ENCODE data around the gene KIRREL1. TPM values are rescaled to one million over a fixed set of nuclear protein-coding genes. Genes with fewer than 3 reads are reported as not detected.
"Not testable (repeated sequence)": the region's sequence is repeated elsewhere in the genome, so short reads cannot be mapped to it uniquely, and the experiment has no call there.

Gene KIRREL1
- total and polyA plus RNA-seq, 9 donors = 21.6 to 55.3 (median 37.3) TPM

- no CpG with 5 or more reads among the region's 2 CpGs for WGBS (ENCODE audit: insufficient coverage)
Measured at GRCh38 chr1:158126425-158126824, 133.0 kb downstream of the KIRREL1 start.

GRCh38 chr1:158128531-158128930 lies 135.1 kb downstream of the KIRREL1 start:
- DNase-seq; H3K9me3 ChIP-seq (replicated peaks; ENCODE audit: control insufficient read depth, low read depth, low read length); H3K4me1 ChIP-seq (ENCODE audit: control insufficient read depth, insufficient read depth, low read length); H3K36me3 ChIP-seq (ENCODE audit: control insufficient read depth, insufficient read depth, low read length); H3K4me3 ChIP-seq (ENCODE audit: low read length); H3K27me3 ChIP-seq (ENCODE audit: control insufficient read depth, insufficient read depth, low read length); H3K27ac ChIP-seq (ENCODE audit: low read length): not testable (repeated sequence)
- no CpG with 5 or more reads among the region's 8 CpGs for WGBS (ENCODE audit: insufficient coverage)

More at GRCh38 chr1:158126425-158126824, 133.0 kb downstream of the KIRREL1 start:
- no peak overlapping the region for H3K4me3 ChIP-seq (ENCODE audit: low read length)
- DNase-seq = no peak
- no peaks in the 10 kb centered on the region for H3K36me3 ChIP-seq (ENCODE audit: control insufficient read depth, insufficient read depth, low read length)
- H3K9me3 ChIP-seq (replicated peaks; ENCODE audit: control insufficient read depth, low read depth, low read length) = no peaks in the 10 kb centered on the region
- no peaks in the 10 kb centered on the region for H3K27me3 ChIP-seq (ENCODE audit: control insufficient read depth, insufficient read depth, low read length)
- no peak overlapping the region for H3K27ac ChIP-seq (ENCODE audit: low read length)
- H3K4me1 ChIP-seq (ENCODE audit: control insufficient read depth, insufficient read depth, low read length) = no peaks in the 10 kb centered on the region

- Histone ChIP-seq H3K4me1 (ENCODE audit: control insufficient read depth, insufficient read depth, low read length) (no peaks in the 10 kb centered on the region), H3K36me3 (ENCODE audit: control insufficient read depth, insufficient read depth, low read length) (no peaks in the 10 kb centered on the region), H3K4me3 (ENCODE audit: low read length) (no peak overlapping the region), H3K27me3 (ENCODE audit: control insufficient read depth, insufficient read depth, low read length) (peaks cover 2% of the 10 kb centered on the region), H3K9me3 (replicated peaks; ENCODE audit: control insufficient read depth, low read depth, low read length) (no peaks in the 10 kb centered on the region), H3K27ac (ENCODE audit: low read length) (no peak overlapping the region)
- WGBS (ENCODE audit: insufficient coverage) = 50% methylated on average over 1 of the region's 3 CpGs
- no peak for DNase-seq
Measured at GRCh38 chr1:158131217-158131616, 137.8 kb downstream of the KIRREL1 start.

- H3K27ac ChIP-seq (ENCODE audit: low read length) = peak overlapping the region; percentile 29
- DNase-seq = peak; percentile 26
- H3K27me3 ChIP-seq (ENCODE audit: control insufficient read depth, insufficient read depth, low read length) = no peaks in the 10 kb centered on the region
- WGBS (ENCODE audit: insufficient coverage) = 40% methylated on average over 1 of the region's 3 CpGs
- H3K36me3 ChIP-seq (ENCODE audit: control insufficient read depth, insufficient read depth, low read length) = no peaks in the 10 kb centered on the region
- peaks cover 19% of the 10 kb centered on the region for H3K4me1 ChIP-seq (ENCODE audit: control insufficient read depth, insufficient read depth, low read length)
- H3K4me3 ChIP-seq (ENCODE audit: low read length) = no peak overlapping the region
- no peaks in the 10 kb centered on the region for H3K9me3 ChIP-seq (replicated peaks; ENCODE audit: control insufficient read depth, low read depth, low read length)
Measured at GRCh38 chr1:158140764-158141192, 147.3 kb downstream of the KIRREL1 start.

- H3K36me3 ChIP-seq (ENCODE audit: control insufficient read depth, insufficient read depth, low read length) = no peaks in the 10 kb centered on the region
- H3K4me3 ChIP-seq (ENCODE audit: low read length) = no peak overlapping the region
- no peaks in the 10 kb centered on the region for H3K9me3 ChIP-seq (replicated peaks; ENCODE audit: control insufficient read depth, low read depth, low read length)
- DNase-seq = peak; percentile 68
- H3K27ac ChIP-seq (ENCODE audit: low read length) = no peak overlapping the region
- peaks cover 31% of the 10 kb centered on the region for H3K4me1 ChIP-seq (ENCODE audit: control insufficient read depth, insufficient read depth, low read length)
- no peaks in the 10 kb centered on the region for H3K27me3 ChIP-seq (ENCODE audit: control insufficient read depth, insufficient read depth, low read length)
Measured at GRCh38 chr1:158145173-158145719, 151.8 kb downstream of the KIRREL1 start.

GRCh38 chr1:158146165-158146564 lies 152.7 kb downstream of the KIRREL1 start:
- peaks cover 23% of the 10 kb centered on the region for H3K4me1 ChIP-seq (ENCODE audit: control insufficient read depth, insufficient read depth, low read length)
- no peaks in the 10 kb centered on the region for H3K27me3 ChIP-seq (ENCODE audit: control insufficient read depth, insufficient read depth, low read length)
- H3K36me3 ChIP-seq (ENCODE audit: control insufficient read depth, insufficient read depth, low read length) = no peaks in the 10 kb centered on the region
- WGBS (ENCODE audit: insufficient coverage) = 91% methylated on average over 3 of the region's 6 CpGs
- H3K4me3 ChIP-seq (ENCODE audit: low read length) = no peak overlapping the region
- no peak overlapping the region for H3K27ac ChIP-seq (ENCODE audit: low read length)
- no peaks in the 10 kb centered on the region for H3K9me3 ChIP-seq (replicated peaks; ENCODE audit: control insufficient read depth, low read depth, low read length)
- no peak for DNase-seq

GRCh38 chr1:158146739-158147138 lies 153.3 kb downstream of the KIRREL1 start:
- no peaks in the 10 kb centered on the region for H3K9me3 ChIP-seq (replicated peaks; ENCODE audit: control insufficient read depth, low read depth, low read length)
- H3K27me3 ChIP-seq (ENCODE audit: control insufficient read depth, insufficient read depth, low read length) = no peaks in the 10 kb centered on the region
- H3K4me1 ChIP-seq (ENCODE audit: control insufficient read depth, insufficient read depth, low read length) = peaks cover 23% of the 10 kb centered on the region
- H3K27ac ChIP-seq (ENCODE audit: low read length) = no peak overlapping the region
- no peak for DNase-seq
- H3K36me3 ChIP-seq (ENCODE audit: control insufficient read depth, insufficient read depth, low read length) = no peaks in the 10 kb centered on the region
- WGBS (ENCODE audit: insufficient coverage) = 89% methylated on average over 1 of the region's 2 CpGs
- H3K4me3 ChIP-seq (ENCODE audit: low read length) = no peak overlapping the region

- peaks cover 23% of the 10 kb centered on the region for H3K4me1 ChIP-seq (ENCODE audit: control insufficient read depth, insufficient read depth, low read length)
- no peaks in the 10 kb centered on the region for H3K27me3 ChIP-seq (ENCODE audit: control insufficient read depth, insufficient read depth, low read length)
- no peak for DNase-seq
- H3K4me3 ChIP-seq (ENCODE audit: low read length) = no peak overlapping the region
- H3K27ac ChIP-seq (ENCODE audit: low read length) = peak overlapping the region; percentile 11
- H3K9me3 ChIP-seq (replicated peaks; ENCODE audit: control insufficient read depth, low read depth, low read length) = no peaks in the 10 kb centered on the region
- H3K36me3 ChIP-seq (ENCODE audit: control insufficient read depth, insufficient read depth, low read length) = no peaks in the 10 kb centered on the region
- no CpG with 5 or more reads among the region's 2 CpGs for WGBS (ENCODE audit: insufficient coverage)
Measured at GRCh38 chr1:158147401-158147800, 154.0 kb downstream of the KIRREL1 start.

GRCh38 chr1:158147869-158148268 lies 154.4 kb downstream of the KIRREL1 start:
- Histone ChIP-seq H3K9me3 (replicated peaks; ENCODE audit: control insufficient read depth, low read depth, low read length) (no peaks in the 10 kb centered on the region), H3K27ac (ENCODE audit: low read length) (peak overlapping the region; percentile 11), H3K27me3 (ENCODE audit: control insufficient read depth, insufficient read depth, low read length) (no peaks in the 10 kb centered on the region), H3K4me3 (ENCODE audit: low read length) (no peak overlapping the region), H3K36me3 (ENCODE audit: control insufficient read depth, insufficient read depth, low read length) (no peaks in the 10 kb centered on the region), H3K4me1 (ENCODE audit: control insufficient read depth, insufficient read depth, low read length) (peaks cover 23% of the 10 kb centered on the region)
- DNase-seq = peak; percentile 12
- 67% methylated on average over 2 of the region's 3 CpGs for WGBS (ENCODE audit: insufficient coverage)

GRCh38 chr1:158148468-158148867 lies 155.0 kb downstream of the KIRREL1 start:
- peak overlapping the region; percentile 77 for H3K27ac ChIP-seq (ENCODE audit: low read length)
- peaks cover 23% of the 10 kb centered on the region for H3K4me1 ChIP-seq (ENCODE audit: control insufficient read depth, insufficient read depth, low read length)

GRCh38 chr1:158149175-158149574 lies 155.7 kb downstream of the KIRREL1 start:
- Histone ChIP-seq H3K27me3 (ENCODE audit: control insufficient read depth, insufficient read depth, low read length) (no peaks in the 10 kb centered on the region), H3K4me3 (ENCODE audit: low read length) (peak overlapping the region; percentile 30), H3K36me3 (ENCODE audit: control insufficient read depth, insufficient read depth, low read length) (no peaks in the 10 kb centered on the region), H3K27ac (ENCODE audit: low read length) (peak overlapping the region; percentile 77), H3K9me3 (replicated peaks; ENCODE audit: control insufficient read depth, low read depth, low read length) (no peaks in the 10 kb centered on the region), H3K4me1 (ENCODE audit: control insufficient read depth, insufficient read depth, low read length) (peaks cover 23% of the 10 kb centered on the region)
- DNase-seq = peak; percentile 62
- 38% methylated on average over 2 of the region's 8 CpGs for WGBS (ENCODE audit: insufficient coverage)

More at GRCh38 chr1:158148468-158148867, 155.0 kb downstream of the KIRREL1 start:
- H3K36me3 ChIP-seq (ENCODE audit: control insufficient read depth, insufficient read depth, low read length) = no peaks in the 10 kb centered on the region
- no peak overlapping the region for H3K4me3 ChIP-seq (ENCODE audit: low read length)
- H3K9me3 ChIP-seq (replicated peaks; ENCODE audit: control insufficient read depth, low read depth, low read length) = no peaks in the 10 kb centered on the region
- no peaks in the 10 kb centered on the region for H3K27me3 ChIP-seq (ENCODE audit: control insufficient read depth, insufficient read depth, low read length)
- peak; percentile 36 for DNase-seq
- no CpG with 5 or more reads among the region's 1 CpG for WGBS (ENCODE audit: insufficient coverage)
